HepG2 (cell line): ENCODE results near the gene AKAP6. TPM values are rescaled to one million over a fixed set of nuclear protein-coding genes. Genes with fewer than 3 reads are reported as not detected.

Source experiments
- ATAC-seq: fragments of 200-7000 bp; cut with Tn5 transposase; 3 replicates; pipeline ENCODE4 v1.9.1; 2020; ENCODE audit warnings: mild to moderate bottlenecking, moderate library complexity
- BruUV-seq: library from RNA; stranded (reverse); fragments of 400-500 nt; replicated peaks from 2 replicates; lab custom pipeline; 2021; lab: Mats Ljungman, UMichigan
- CTCF ChIA-PET: fragments of 300-600 bp; formaldehyde crosslinking; extraction: SDS; loops from one replicate; lab custom pipeline; 2021; ENCODE audit warnings: low total read pairs, inconsistent platforms, low intra/inter-chr PET ratio; lab: Yijun Ruan, JAX
- POLR2A ChIA-PET: fragments of 350-600 bp; sonication (Branson Sonifier 250); formaldehyde crosslinking; loops from one replicate; lab custom pipeline; 2020; ENCODE audit warnings: antibody characterized with exemption, inconsistent platforms; lab: Yijun Ruan, JAX
- DNase-seq: peaks from one replicate; pipeline ENCODE4 v3.0.0-alpha.2; 2015; ENCODE audit warnings: low spot score
- FAIRE-seq: peaks from 3 replicates; lab custom pipeline; 2011; peaks lifted over from hg19 to GRCh38; lab: Jason Lieb, UNC
- H2AFZ ChIP-seq: one replicate; pipeline ENCODE4 v1.6.1; 2011; ENCODE audit warnings: low read length, inconsistent platforms
- H3K27ac ChIP-seq: fragments of 300-600 bp; 3 replicates; pipeline ENCODE4 v1.8.0; 2011; ENCODE audit warnings: mixed run types, mild to moderate bottlenecking, mixed read lengths, low read length, inconsistent platforms; ENCODE audit not compliant: insufficient read depth; ENCODE audit errors: extremely low read length
- H3K27me3 ChIP-seq, 2 experiments: fragments of 200-600 bp in 1 of 2; 2 replicates in 1 of 2; 3 replicates in 1 of 2; pipeline versions ENCODE4 v1.6.0 to v1.8.0; 2011; ENCODE audit warnings: low read length in 2 of 2, mild to moderate bottlenecking in 2 of 2, moderate library complexity in 2 of 2, inconsistent platforms in 1 of 2; ENCODE audit not compliant: insufficient read depth in 2 of 2, control insufficient read depth in 1 of 2
- H3K36me3 ChIP-seq, 2 experiments: fragments of 200-600 bp in 1 of 2; replicated peaks in 1 of 2; 2 replicates in 1 of 2; 3 replicates in 1 of 2; pipeline versions ENCODE4 v1.5.1 to v1.8.0; 2011; ENCODE audit warnings: low read length in 2 of 2, inconsistent platforms in 1 of 2; ENCODE audit not compliant: insufficient read depth in 2 of 2, control insufficient read depth in 1 of 2
- H3K4me1 ChIP-seq: 2 replicates; pipeline ENCODE4 v1.5.1; 2012; ENCODE audit warnings: low read length, inconsistent platforms; ENCODE audit not compliant: insufficient read depth
- H3K4me2 ChIP-seq: 2 replicates; pipeline ENCODE4 v1.6.0; 2011; ENCODE audit warnings: low read depth, low read length, inconsistent platforms
- H3K4me3 ChIP-seq, 3 experiments: fragments of 200-600 bp in 1 of 3; sonication (generic), shearing (Covaris generic) in 1 of 3; replicated peaks in 1 of 3; 2 replicates each; pipeline ENCODE4 v1.5.1; 2011 to 2016; ENCODE audit warnings: low read length in 3 of 3, inconsistent platforms in 2 of 3, low read depth in 2 of 3, mild to moderate bottlenecking in 2 of 3, control low read depth in 1 of 3, mixed read lengths in 1 of 3; ENCODE audit not compliant: insufficient read depth in 1 of 3
- H3K79me2 ChIP-seq: one replicate; pipeline ENCODE4 v1.6.1; 2011; ENCODE audit warnings: low read length, inconsistent platforms; ENCODE audit not compliant: insufficient read depth
- H3K9ac ChIP-seq: 2 replicates; pipeline ENCODE4 v1.6.0; 2011; ENCODE audit warnings: mild to moderate bottlenecking, low read depth, low read length, inconsistent platforms; ENCODE audit not compliant: insufficient read depth
- H3K9me3 ChIP-seq: 2 replicates; pipeline ENCODE4 v1.5.1; 2012; ENCODE audit warnings: mild to moderate bottlenecking, low read length
- H4K20me1 ChIP-seq: 2 replicates; pipeline ENCODE4 v1.6.0; 2011; ENCODE audit warnings: inconsistent platforms, mild to moderate bottlenecking, low read length, moderate library complexity; ENCODE audit not compliant: insufficient read depth
- KAT7 ChIP-seq: IDR thresholded peaks from 2 replicates; pipeline ENCODE4 v1.6.1; 2018; ENCODE audit warnings: borderline replicate concordance, missing compliant biosample characterization
- KLF9 ChIP-seq: IDR thresholded peaks from 2 replicates; pipeline ENCODE4 v1.6.1; 2016; ENCODE audit warnings: low read depth
- NFATC3 ChIP-seq: sonication (generic); formaldehyde crosslinking; IDR thresholded peaks from 2 replicates; pipeline ENCODE4 v1.5.1; 2020; ENCODE audit warnings: mild to moderate bottlenecking, missing genetic modification reagents
- NKX3-1 ChIP-seq: sonication (generic); formaldehyde crosslinking; IDR thresholded peaks from 2 replicates; pipeline ENCODE4 v1.5.0; 2020; ENCODE audit warnings: missing genetic modification reagents
- RFX1 ChIP-seq: fragments of 450-650 bp; IDR thresholded peaks from 2 replicates; pipeline ENCODE4 v1.6.1; 2017
- ZBTB7A ChIP-seq: sonication (generic); formaldehyde crosslinking; IDR thresholded peaks from 2 replicates; pipeline ENCODE4 v1.8.0; 2022; ENCODE audit warnings: mild to moderate bottlenecking, missing genetic modification reagents
- ZFP37 ChIP-seq: sonication (generic); formaldehyde crosslinking; IDR thresholded peaks from 2 replicates; pipeline ENCODE4 v1.4.0; 2020; ENCODE audit warnings: missing genetic modification reagents, borderline replicate concordance
- ZNF34 ChIP-seq: sonication (generic); formaldehyde crosslinking; IDR thresholded peaks from 2 replicates; pipeline ENCODE4 v1.4.0; 2020; ENCODE audit warnings: mild to moderate bottlenecking, missing genetic modification reagents, borderline replicate concordance
- ZNF350 ChIP-seq: sonication (generic); formaldehyde crosslinking; IDR thresholded peaks from 2 replicates; pipeline ENCODE4 v1.4.0; 2020; ENCODE audit warnings: mild to moderate bottlenecking, low read depth, missing genetic modification reagents, borderline replicate concordance
- ZNF547 ChIP-seq: sonication (generic); formaldehyde crosslinking; IDR thresholded peaks from 2 replicates; pipeline ENCODE4 v1.5.1; 2020; ENCODE audit warnings: mild to moderate bottlenecking, missing genetic modification reagents
- ZNF788 ChIP-seq: sonication (generic); formaldehyde crosslinking; IDR thresholded peaks from 2 replicates; pipeline ENCODE4 v1.5.0; 2020; ENCODE audit warnings: mild to moderate bottlenecking, missing genetic modification reagents, borderline replicate concordance
- ZSCAN29 ChIP-seq: sonication (generic); formaldehyde crosslinking; conservative IDR thresholded peaks from 2 replicates; pipeline ENCODE4 v1.4.0; 2020; ENCODE audit warnings: mild to moderate bottlenecking, missing genetic modification reagents
- WGBS: methylation state at CpG from one replicate; pipeline ENCODE4 v1.1.6; 2017; ENCODE audit warnings: low lambda C conversion rate; 5-methylcytosine and 5-hydroxymethylcytosine counted together
- in situ Hi-C: cut with HindIII; loops from 2 replicates; pipeline ENCODE4 v1.10.0; 2017; ENCODE audit warnings: low pct_unique_long_range_greater_than_20kb; ENCODE audit not compliant: extremely low pct_ligation_motif_present
- intact Hi-C: fragments of 100-400 bp; cut with micrococcal nuclease; formaldehyde crosslinking; loops from one replicate; pipeline ENCODE4 v1.10.0; 2022; ENCODE audit not compliant: unreplicated experiment
- polyA plus RNA-seq, 8 experiments: library from polyadenylated mRNA; depleted of rRNA in 3 of 8; stranded (reverse) in 7 of 8; unstranded in 1 of 8; fragments of >200 nt; fragmentation: Illumina TruSeq in 4 of 8; extraction: Trizol in 4 of 8; gene quantifications; 2 replicates each; pipeline versions ENCODE4 v1.2.1 to v1.2.3, GENCODE V29; 2011 to 2016; ENCODE audit warnings: low read depth in 4 of 8, missing spikeins in 1 of 8, mixed read lengths in 1 of 8; ENCODE audit not compliant: insufficient read depth in 1 of 8
- total RNA-seq, 5 experiments: library from RNA; depleted of rRNA; stranded (reverse); fragments of >200 nt; fragmentation: Illumina TruSeq; extraction: Trizol; gene quantifications; 2 replicates each; pipeline ENCODE4 v1.2.3, GENCODE V29; 2016; ENCODE audit warnings: low read depth in 1 of 5
- TF ChIP-seq, protein P1 (sequence below): sonication (generic); formaldehyde crosslinking; IDR thresholded peaks from 2 replicates; pipeline ENCODE4 v1.9.0; 2021; ENCODE audit warnings: mild to moderate bottlenecking, missing genetic modification reagents
- TF ChIP-seq, protein P2 (sequence below): sonication (generic); formaldehyde crosslinking; conservative IDR thresholded peaks from 2 replicates; pipeline ENCODE4 v1.4.0; 2020; ENCODE audit warnings: missing genetic modification reagents

The AKAP6 gene
- total and polyA plus RNA-seq, 2 of the 13 experiments (the other 11 are each of a cell fraction or from before 2014, with no cell fraction given) = 1.4 TPM

DNA sequence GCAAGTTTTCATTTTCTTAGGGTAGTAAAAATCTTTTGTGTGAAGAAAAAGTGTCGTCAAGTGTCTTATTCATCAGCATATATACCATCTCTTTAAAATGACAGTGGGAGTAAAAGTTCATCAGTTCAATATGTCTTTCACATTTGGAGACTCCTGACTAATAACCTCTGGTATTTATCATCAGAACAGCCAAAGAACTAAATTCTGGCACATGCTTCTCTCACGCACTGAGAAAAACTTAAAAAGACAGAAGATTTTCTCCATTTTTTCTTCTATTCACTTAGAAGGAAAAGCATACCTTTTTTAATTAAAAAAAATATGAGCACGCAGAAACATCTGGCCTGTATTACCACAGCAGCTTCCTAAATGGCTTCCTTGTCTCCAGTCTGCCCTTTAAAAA is 265.7 kb downstream of the AKAP6 start:
- no peak for ATAC-seq
- in situ Hi-C loops = no loop called here
- POLR2A ChIA-PET = no interaction called here
- Histone ChIP-seq H3K27me3 (no peaks in the 10 kb centered on the region), H4K20me1 (no peaks in the 10 kb centered on the region), H3K36me3 (no peaks in the 10 kb centered on the region), H3K9me3 (no peaks in the 10 kb centered on the region), H3K4me2 (no peak overlapping the region), H2AFZ (no peak overlapping the region)
- intact Hi-C loops = no loop called here
- CTCF ChIA-PET = no interaction called here
- no peak for DNase-seq
- WGBS = 24% methylated on average over 3 of the region's 3 CpGs
- FAIRE-seq = no peak
- no TSS peak for BruUV-seq
- no peak for TF ChIP-seq RFX1
- TF ChIP-seq KLF9 (CRISPR knock-in tag) = no peak
- no peak for TF ChIP-seq ZBTB7A (CRISPR knock-in tag)
- TF ChIP-seq, protein P1, sequence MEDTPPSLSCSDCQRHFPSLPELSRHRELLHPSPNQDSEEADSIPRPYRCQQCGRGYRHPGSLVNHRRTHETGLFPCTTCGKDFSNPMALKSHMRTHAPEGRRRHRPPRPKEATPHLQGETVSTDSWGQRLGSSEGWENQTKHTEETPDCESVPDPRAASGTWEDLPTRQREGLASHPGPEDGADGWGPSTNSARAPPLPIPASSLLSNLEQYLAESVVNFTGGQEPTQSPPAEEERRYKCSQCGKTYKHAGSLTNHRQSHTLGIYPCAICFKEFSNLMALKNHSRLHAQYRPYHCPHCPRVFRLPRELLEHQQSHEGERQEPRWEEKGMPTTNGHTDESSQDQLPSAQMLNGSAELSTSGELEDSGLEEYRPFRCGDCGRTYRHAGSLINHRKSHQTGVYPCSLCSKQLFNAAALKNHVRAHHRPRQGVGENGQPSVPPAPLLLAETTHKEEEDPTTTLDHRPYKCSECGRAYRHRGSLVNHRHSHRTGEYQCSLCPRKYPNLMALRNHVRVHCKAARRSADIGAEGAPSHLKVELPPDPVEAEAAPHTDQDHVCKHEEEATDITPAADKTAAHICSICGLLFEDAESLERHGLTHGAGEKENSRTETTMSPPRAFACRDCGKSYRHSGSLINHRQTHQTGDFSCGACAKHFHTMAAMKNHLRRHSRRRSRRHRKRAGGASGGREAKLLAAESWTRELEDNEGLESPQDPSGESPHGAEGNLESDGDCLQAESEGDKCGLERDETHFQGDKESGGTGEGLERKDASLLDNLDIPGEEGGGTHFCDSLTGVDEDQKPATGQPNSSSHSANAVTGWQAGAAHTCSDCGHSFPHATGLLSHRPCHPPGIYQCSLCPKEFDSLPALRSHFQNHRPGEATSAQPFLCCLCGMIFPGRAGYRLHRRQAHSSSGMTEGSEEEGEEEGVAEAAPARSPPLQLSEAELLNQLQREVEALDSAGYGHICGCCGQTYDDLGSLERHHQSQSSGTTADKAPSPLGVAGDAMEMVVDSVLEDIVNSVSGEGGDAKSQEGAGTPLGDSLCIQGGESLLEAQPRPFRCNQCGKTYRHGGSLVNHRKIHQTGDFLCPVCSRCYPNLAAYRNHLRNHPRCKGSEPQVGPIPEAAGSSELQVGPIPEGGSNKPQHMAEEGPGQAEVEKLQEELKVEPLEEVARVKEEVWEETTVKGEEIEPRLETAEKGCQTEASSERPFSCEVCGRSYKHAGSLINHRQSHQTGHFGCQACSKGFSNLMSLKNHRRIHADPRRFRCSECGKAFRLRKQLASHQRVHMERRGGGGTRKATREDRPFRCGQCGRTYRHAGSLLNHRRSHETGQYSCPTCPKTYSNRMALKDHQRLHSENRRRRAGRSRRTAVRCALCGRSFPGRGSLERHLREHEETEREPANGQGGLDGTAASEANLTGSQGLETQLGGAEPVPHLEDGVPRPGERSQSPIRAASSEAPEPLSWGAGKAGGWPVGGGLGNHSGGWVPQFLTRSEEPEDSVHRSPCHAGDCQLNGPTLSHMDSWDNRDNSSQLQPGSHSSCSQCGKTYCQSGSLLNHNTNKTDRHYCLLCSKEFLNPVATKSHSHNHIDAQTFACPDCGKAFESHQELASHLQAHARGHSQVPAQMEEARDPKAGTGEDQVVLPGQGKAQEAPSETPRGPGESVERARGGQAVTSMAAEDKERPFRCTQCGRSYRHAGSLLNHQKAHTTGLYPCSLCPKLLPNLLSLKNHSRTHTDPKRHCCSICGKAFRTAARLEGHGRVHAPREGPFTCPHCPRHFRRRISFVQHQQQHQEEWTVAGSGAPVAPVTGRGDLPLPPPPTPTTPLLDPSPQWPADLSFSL (CRISPR knock-in tag) = no peak
- no peak for TF ChIP-seq NKX3-1 (CRISPR knock-in tag)
- no peak for TF ChIP-seq ZNF350 (CRISPR knock-in tag)
- TF ChIP-seq, protein P2, sequence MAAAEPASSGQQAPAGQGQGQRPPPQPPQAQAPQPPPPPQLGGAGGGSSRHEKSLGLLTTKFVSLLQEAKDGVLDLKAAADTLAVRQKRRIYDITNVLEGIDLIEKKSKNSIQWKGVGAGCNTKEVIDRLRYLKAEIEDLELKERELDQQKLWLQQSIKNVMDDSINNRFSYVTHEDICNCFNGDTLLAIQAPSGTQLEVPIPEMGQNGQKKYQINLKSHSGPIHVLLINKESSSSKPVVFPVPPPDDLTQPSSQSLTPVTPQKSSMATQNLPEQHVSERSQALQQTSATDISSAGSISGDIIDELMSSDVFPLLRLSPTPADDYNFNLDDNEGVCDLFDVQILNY (CRISPR knock-in tag) = no peak
- TF ChIP-seq ZFP37 (CRISPR knock-in tag) = no peak
- no peak for TF ChIP-seq ZNF788 (CRISPR knock-in tag)
- no peak for TF ChIP-seq NFATC3
- no peak for TF ChIP-seq KAT7
- TF ChIP-seq ZNF34 (CRISPR knock-in tag) = no peak
- TF ChIP-seq ZSCAN29 = no peak
- TF ChIP-seq ZNF547 = no peak
- TF ChIP-seq, all 625 proteins: peak for 0
- H3K79me2 ChIP-seq = no peaks in the 10 kb centered on the region
- H3K27ac ChIP-seq = no peak overlapping the region
- H3K4me1 ChIP-seq = no peaks in the 10 kb centered on the region
- H3K9ac ChIP-seq = no peak overlapping the region
- H3K4me3 ChIP-seq = no peak overlapping the region
